SU-DHL-6 (cell line): ENCODE data around the gene RPLP1.

Experiments
- H2AFZ ChIP-seq: fragments of 200-600 bp; sonication (generic); 2 replicates; pipeline ENCODE4 v1.6.1; 2014; ENCODE audit warnings: low read depth, mild to moderate bottlenecking, moderate library complexity, mixed read lengths, antibody characterized with exemption, low read length; ENCODE audit not compliant: severe bottlenecking
- H3F3A ChIP-seq: fragments of 200-600 bp; shearing (Covaris generic); 2 replicates; pipeline ENCODE4 v1.6.0; 2016; ENCODE audit warnings: antibody characterized with exemption, mild to moderate bottlenecking; ENCODE audit not compliant: insufficient read depth
- H3K27ac ChIP-seq: fragments of 200-600 bp; sonication (generic); 2 replicates; pipeline ENCODE4 v1.5.1; 2016; ENCODE audit warnings: low read depth, mild to moderate bottlenecking, low read length, moderate library complexity, mixed read lengths
- H3K27me3 ChIP-seq: fragments of 200-600 bp; sonication (generic), shearing (Covaris generic); 2 replicates; pipeline ENCODE4 v1.6.0; 2014; ENCODE audit warnings: mild to moderate bottlenecking, low read length
- H3K36me3 ChIP-seq: fragments of 200-600 bp; sonication (generic); 2 replicates; pipeline ENCODE4 v1.6.1; 2014; ENCODE audit warnings: mild to moderate bottlenecking, low read length, mixed read lengths
- H3K4me2 ChIP-seq: fragments of 300-600, 200-600 bp; shearing (Covaris generic), sonication (generic); 2 replicates; pipeline ENCODE4 v1.6.0; 2014; ENCODE audit warnings: low read length, low read depth, mild to moderate bottlenecking; ENCODE audit not compliant: poor library complexity, severe bottlenecking
- H3K4me3 ChIP-seq: fragments of 200-600 bp; sonication (generic); 2 replicates; pipeline ENCODE4 v1.5.1; 2014; ENCODE audit warnings: antibody characterized with exemption, low read length, mild to moderate bottlenecking, mixed read lengths; ENCODE audit not compliant: insufficient read depth, poor library complexity, severe bottlenecking
- H3K79me2 ChIP-seq: fragments of 200-600 bp; sonication (generic); 2 replicates; pipeline ENCODE4 v1.6.1; 2014; ENCODE audit warnings: mild to moderate bottlenecking, low read length, moderate library complexity; ENCODE audit not compliant: insufficient read depth
- H3K9ac ChIP-seq: fragments of 200-600 bp; sonication (generic); 2 replicates; pipeline ENCODE4 v1.7.0; 2014; ENCODE audit warnings: mild to moderate bottlenecking, low read length
- H3K9me2 ChIP-seq: fragments of 200-600 bp; sonication (generic); replicated peaks from 2 replicates; pipeline ENCODE4 v1.6.1; 2014; ENCODE audit warnings: low read length; ENCODE audit not compliant: insufficient read depth
- H3K9me3 ChIP-seq: fragments of 200-600 bp; sonication (generic); 2 replicates; pipeline ENCODE4 v1.6.1; 2014; ENCODE audit warnings: low read length, mixed read lengths; ENCODE audit not compliant: insufficient read depth
- H4K20me1 ChIP-seq: fragments of 200-600 bp; sonication (generic); 2 replicates; pipeline ENCODE4 v1.6.1; 2014; ENCODE audit warnings: low read depth, mild to moderate bottlenecking, antibody characterized with exemption, low read length, moderate library complexity, mixed read lengths
- EZH2phosphoT487 ChIP-seq: fragments of 200-600 bp; sonication (generic), shearing (Covaris generic); conservative IDR thresholded peaks from 2 replicates; pipeline ENCODE4 v1.6.1; 2018; ENCODE audit warnings: mild to moderate bottlenecking, antibody characterized with exemption, low read length, moderate library complexity, mixed read lengths
- TF ChIP-seq, protein P1 (sequence below): fragments of 200-600 bp; sonication (generic); IDR thresholded peaks from one replicate; pipeline ENCODE4 v1.5.1; 2017; ENCODE audit warnings: antibody characterized with exemption, mild to moderate bottlenecking, low read length, moderate library complexity; ENCODE audit not compliant: insufficient read depth, poor library complexity, severe bottlenecking

Gene RPLP1

GRCh38 chr15:69414701-69415167, 37.9 kb upstream of the RPLP1 start:
- H2AFZ ChIP-seq, result peak overlapping the region; percentile 93
- H3K27ac ChIP-seq, result peak overlapping the region; percentile 76
- H3K79me2 ChIP-seq, result peaks cover 42% of the 10 kb centered on the region

DNA sequence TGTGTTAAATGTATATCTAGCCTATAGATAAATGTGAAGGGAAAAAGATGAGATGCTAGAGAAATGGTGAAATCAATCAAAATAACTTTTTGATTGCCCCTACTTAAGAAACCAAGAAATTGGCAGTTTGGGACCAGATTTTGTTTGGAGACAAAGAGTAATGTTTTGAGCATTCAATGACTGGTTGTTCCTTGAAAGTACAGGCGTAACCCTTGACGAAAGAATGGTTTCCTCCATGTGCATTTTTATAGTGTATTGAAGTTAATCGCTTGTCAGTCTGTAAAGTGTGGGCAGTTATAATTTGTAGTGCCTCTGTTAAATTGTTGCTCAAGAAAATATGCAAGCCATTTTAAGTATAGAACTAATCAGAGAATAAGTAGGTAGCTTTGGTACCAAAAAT, 37.2 kb upstream of the RPLP1 start:
- Histone ChIP-seq H3K27me3 (no peaks in the 10 kb centered on the region), H3K9me3 (no peaks in the 10 kb centered on the region), H4K20me1 (peaks cover 12% of the 10 kb centered on the region), H3K9ac (peak overlapping the region; percentile 96), H3K4me3 (peak overlapping the region; percentile 93), H2AFZ (no peak overlapping the region), H3K4me2 (peak overlapping the region; percentile 99), H3K27ac (no peak overlapping the region), H3K9me2 (no peaks in the 10 kb centered on the region), H3K79me2 (peaks cover 42% of the 10 kb centered on the region), H3K36me3 (peaks cover 24% of the 10 kb centered on the region; the same call in 1 of the 2 replicates), H3F3A (no peaks in the 10 kb centered on the region; the same call in 1 of the 2 replicates)
- TF ChIP-seq, protein P1, sequence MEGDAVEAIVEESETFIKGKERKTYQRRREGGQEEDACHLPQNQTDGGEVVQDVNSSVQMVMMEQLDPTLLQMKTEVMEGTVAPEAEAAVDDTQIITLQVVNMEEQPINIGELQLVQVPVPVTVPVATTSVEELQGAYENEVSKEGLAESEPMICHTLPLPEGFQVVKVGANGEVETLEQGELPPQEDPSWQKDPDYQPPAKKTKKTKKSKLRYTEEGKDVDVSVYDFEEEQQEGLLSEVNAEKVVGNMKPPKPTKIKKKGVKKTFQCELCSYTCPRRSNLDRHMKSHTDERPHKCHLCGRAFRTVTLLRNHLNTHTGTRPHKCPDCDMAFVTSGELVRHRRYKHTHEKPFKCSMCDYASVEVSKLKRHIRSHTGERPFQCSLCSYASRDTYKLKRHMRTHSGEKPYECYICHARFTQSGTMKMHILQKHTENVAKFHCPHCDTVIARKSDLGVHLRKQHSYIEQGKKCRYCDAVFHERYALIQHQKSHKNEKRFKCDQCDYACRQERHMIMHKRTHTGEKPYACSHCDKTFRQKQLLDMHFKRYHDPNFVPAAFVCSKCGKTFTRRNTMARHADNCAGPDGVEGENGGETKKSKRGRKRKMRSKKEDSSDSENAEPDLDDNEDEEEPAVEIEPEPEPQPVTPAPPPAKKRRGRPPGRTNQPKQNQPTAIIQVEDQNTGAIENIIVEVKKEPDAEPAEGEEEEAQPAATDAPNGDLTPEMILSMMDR, result no peak
- no peak for TF ChIP-seq EZH2phosphoT487

More at GRCh38 chr15:69414701-69415167, 37.9 kb upstream of the RPLP1 start:
- H3F3A ChIP-seq, result no peaks in the 10 kb centered on the region; the same call in 1 of the 2 replicates
- TF ChIP-seq, protein P1, result no peak
- TF ChIP-seq EZH2phosphoT487, result no peak
- H3K27me3 ChIP-seq, result no peaks in the 10 kb centered on the region
- peak overlapping the region; percentile 93 for H3K4me3 ChIP-seq
- H3K9me3 ChIP-seq, result no peaks in the 10 kb centered on the region
- H3K9me2 ChIP-seq, result no peaks in the 10 kb centered on the region
- H3K9ac ChIP-seq, result peak overlapping the region; percentile 96
- H3K36me3 ChIP-seq, result peaks cover 21% of the 10 kb centered on the region; the same call in 1 of the 2 replicates
- peaks cover 12% of the 10 kb centered on the region for H4K20me1 ChIP-seq
- H3K4me2 ChIP-seq, result peak overlapping the region; percentile 99

- H3K27ac ChIP-seq, result no peak overlapping the region
- no peak overlapping the region for H2AFZ ChIP-seq
- peaks cover 48% of the 10 kb centered on the region for H3K79me2 ChIP-seq
- H3F3A ChIP-seq, result no peaks in the 10 kb centered on the region; the same call in 1 of the 2 replicates
- no peak overlapping the region for H3K9ac ChIP-seq
- no peaks in the 10 kb centered on the region for H3K27me3 ChIP-seq
- H3K36me3 ChIP-seq, result peaks cover 42% of the 10 kb centered on the region
- no peak overlapping the region for H3K4me2 ChIP-seq
- TF ChIP-seq, protein P1, result no peak
- no peak for TF ChIP-seq EZH2phosphoT487
- peaks cover 12% of the 10 kb centered on the region for H4K20me1 ChIP-seq
- H3K4me3 ChIP-seq, result no peak overlapping the region
- no peaks in the 10 kb centered on the region for H3K9me3 ChIP-seq
- no peaks in the 10 kb centered on the region for H3K9me2 ChIP-seq
Observed at GRCh38 chr15:69417581-69417980, 35.0 kb upstream of the RPLP1 start.
